ENCODE results near the gene HPCA.

Gene HPCA

GRCh38 chr1:32871364-32872191 is 14.7 kb upstream of the HPCA start:
- no peak for DNase-seq

GRCh38 chr1:32872192-32872460 is 14.2 kb upstream of the HPCA start:
- DNase-seq = no peak

DNA sequence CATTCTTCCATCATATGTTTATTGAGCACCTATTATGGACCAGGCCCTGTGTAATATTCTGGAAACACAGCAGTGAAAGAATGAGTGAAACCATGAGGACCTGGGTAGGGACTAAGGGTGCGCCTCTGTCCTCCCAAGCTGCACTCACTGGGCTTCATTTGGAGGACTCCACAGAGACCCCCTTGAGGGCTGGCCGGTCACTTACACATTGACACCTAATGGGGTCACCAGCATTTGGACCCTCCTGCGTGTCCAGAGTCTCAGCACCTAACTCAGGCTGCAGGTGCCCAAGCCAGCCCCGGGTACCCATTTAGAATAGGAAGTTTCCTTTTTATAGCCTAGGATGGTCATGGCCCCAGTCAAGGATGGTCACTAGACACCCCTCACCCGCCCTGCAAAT is 12.8 kb upstream of the HPCA start:
- no peak for DNase-seq

- DNase-seq = no peak
Observed at GRCh38 chr1:32874860-32875752, 11.2 kb upstream of the HPCA start.

GRCh38 chr1:32876341-32877210 is 9.7 kb upstream of the HPCA start:
- DNase-seq = peak; percentile 46 to 56

- DNase-seq = no peak
Observed at GRCh38 chr1:32877211-32878110, 8.8 kb upstream of the HPCA start.

DNA sequence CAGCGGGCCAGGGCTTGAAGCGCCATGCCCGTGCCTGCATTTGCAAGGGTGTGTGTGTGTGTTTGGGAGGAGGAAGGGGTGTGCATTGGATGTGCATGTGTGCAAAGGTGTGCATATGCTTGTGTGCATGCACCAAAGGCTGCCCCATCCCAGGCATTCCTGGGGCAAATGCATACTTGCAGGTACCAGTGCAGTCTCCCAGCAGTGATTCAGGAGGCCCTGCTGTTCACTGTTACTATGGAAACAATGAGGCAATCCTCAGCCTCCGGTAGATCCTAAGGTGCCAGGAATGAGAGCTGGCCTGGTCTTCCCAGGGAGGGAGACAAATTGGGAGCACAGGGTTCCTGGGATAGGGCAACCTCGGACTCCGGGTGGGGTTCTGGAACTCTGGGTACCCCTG is 8.1 kb upstream of the HPCA start:
- no peak for DNase-seq

GRCh38 chr1:32878637-32879041 is 7.7 kb upstream of the HPCA start:
- DNase-seq = no peak

- DNase-seq = no peak
Observed at GRCh38 chr1:32881291-32881690, 5.0 kb upstream of the HPCA start.

- DNase-seq = no peak
Observed at GRCh38 chr1:32881871-32882850, 4.1 kb upstream of the HPCA start.

- no peak for DNase-seq
Observed at GRCh38 chr1:32883338-32884031, 2.8 kb upstream of the HPCA start.

DNA sequence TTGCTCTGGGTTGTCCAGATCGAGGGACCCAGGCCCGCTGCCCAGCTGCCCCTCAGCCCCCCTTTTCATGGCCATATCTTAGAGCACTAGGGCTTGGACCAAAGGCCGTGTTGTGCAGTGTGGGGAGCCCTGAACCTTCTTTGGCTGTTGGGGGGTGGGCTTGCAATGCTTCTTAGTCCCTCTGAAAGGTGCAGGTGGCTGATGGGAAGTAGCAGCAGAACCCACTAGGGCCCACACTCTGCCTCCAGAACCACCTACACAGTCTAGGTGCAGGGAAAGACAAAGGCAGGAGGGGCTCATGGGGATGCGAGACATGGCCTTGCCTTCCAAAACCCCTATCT is 2.3 kb upstream of the HPCA start:
- DNase-seq = no peak

GRCh38 chr1:32884726-32885125 is 1.6 kb upstream of the HPCA start:
- DNase-seq = no peak

GRCh38 chr1:32885676-32886003 is 651 bp upstream of the HPCA start:
- DNase-seq = no peak

DNA sequence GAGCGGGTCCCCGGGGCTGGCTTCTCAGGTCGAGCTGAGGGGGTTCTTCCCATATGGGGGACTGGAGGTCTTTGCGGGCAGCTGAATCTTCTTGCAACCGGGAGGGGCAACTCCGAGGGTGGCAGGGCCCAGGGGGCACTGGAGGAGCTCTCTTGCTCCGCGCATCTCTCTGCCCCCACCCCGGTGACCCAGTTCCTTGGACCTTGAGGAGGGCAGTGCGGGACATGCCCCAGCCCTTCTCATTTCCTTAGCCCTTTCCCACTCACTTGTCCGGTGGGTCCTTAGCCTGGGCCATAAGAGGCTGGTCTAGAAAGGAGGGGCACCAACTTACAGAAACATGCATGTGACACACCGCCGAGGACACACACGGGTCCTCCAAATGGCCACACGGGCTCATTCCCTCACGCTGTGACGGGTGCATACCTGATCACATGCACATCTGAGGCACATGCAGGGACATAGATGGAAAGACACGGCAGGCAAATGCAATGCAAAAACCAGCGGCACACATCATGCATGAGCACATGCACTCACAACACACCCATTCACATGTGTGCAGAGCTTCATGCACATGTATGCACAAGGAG is 630 bp downstream of the HPCA start:
- DNase-seq = no peak

GRCh38 chr1:32887623-32888022 is 1.3 kb downstream of the HPCA start:
- no peak for DNase-seq

- DNase-seq = no peak
Observed at GRCh38 chr1:32888134-32888533, 1.8 kb downstream of the HPCA start.

GRCh38 chr1:32888677-32889420 is 2.6 kb downstream of the HPCA start:
- no peak for DNase-seq

- DNase-seq = no peak
Observed at GRCh38 chr1:32889731-32890278, 3.5 kb downstream of the HPCA start.
